Neural cell (in vitro differentiated cells): Measurements from ENCODE around the gene ZNF79. TPM values are rescaled to one million over a fixed set of nuclear protein-coding genes. Genes with fewer than 3 reads are reported as not detected.
A peak's percentile ranks its signal among the peaks of the same experiment; 100 is the strongest.

Source experiments
- H2AFZ ChIP-seq: fragments of 200-600, 300-800 bp; sonication (generic), shearing (Covaris generic); 2 replicates; pipeline ENCODE4 v1.6.0; 2014; ENCODE audit warnings: low read depth, mild to moderate bottlenecking, antibody characterized with exemption, low read length, moderate library complexity
- H3F3A ChIP-seq: fragments of 200-600 bp; shearing (Covaris generic); 2 replicates; pipeline ENCODE4 v1.6.1; 2016; ENCODE audit warnings: mild to moderate bottlenecking, moderate library complexity, mixed read lengths, antibody characterized with exemption, low read length; ENCODE audit not compliant: insufficient read depth, poor library complexity, severe bottlenecking
- H3K27ac ChIP-seq: fragments of 200-600, 300-800 bp; sonication (generic), shearing (Covaris generic); 2 replicates; pipeline ENCODE4 v1.5.1; 2014; ENCODE audit warnings: mild to moderate bottlenecking, low read length, moderate library complexity
- H3K27me3 ChIP-seq: fragments of 300-800, 200-600 bp; sonication (generic), shearing (Covaris generic); 2 replicates; pipeline ENCODE4 v1.6.0; 2014; ENCODE audit warnings: mild to moderate bottlenecking, low read depth, low read length, moderate library complexity; ENCODE audit not compliant: insufficient read depth
- H3K36me3 ChIP-seq: fragments of 300-800, 200-600 bp; sonication (generic), shearing (Covaris generic); 2 replicates; pipeline ENCODE4 v1.5.1; 2014; ENCODE audit warnings: mild to moderate bottlenecking, antibody characterized with exemption, low read length, moderate library complexity; ENCODE audit not compliant: insufficient read depth
- H3K4me2 ChIP-seq: fragments of 300-800, 200-600 bp; sonication (generic), shearing (Covaris generic); 2 replicates; pipeline ENCODE4 v1.6.0; 2014; ENCODE audit warnings: mild to moderate bottlenecking, low read length
- H3K4me3 ChIP-seq: fragments of 300-800, 200-600 bp; sonication (generic), shearing (Covaris generic); 2 replicates; pipeline ENCODE4 v1.5.1; 2014; ENCODE audit warnings: mild to moderate bottlenecking, low read length, moderate library complexity
- H3K79me2 ChIP-seq: fragments of 200-600 bp; shearing (Covaris generic); replicated peaks from 2 replicates; pipeline ENCODE4 v1.6.0; 2014; ENCODE audit warnings: mild to moderate bottlenecking, low read length, moderate library complexity; ENCODE audit not compliant: insufficient read depth
- H3K9ac ChIP-seq: fragments of 300-800, 200-600 bp; sonication (generic), shearing (Covaris generic); 2 replicates; pipeline ENCODE4 v1.6.1; 2016; ENCODE audit warnings: mild to moderate bottlenecking, low read length, mixed read lengths
- H3K9me2 ChIP-seq: fragments of 200-600 bp; shearing (Covaris generic); 2 replicates; pipeline ENCODE4 v1.6.1; 2016; ENCODE audit warnings: mild to moderate bottlenecking, low read length, mixed read lengths; ENCODE audit not compliant: insufficient read depth
- H3K9me3 ChIP-seq: fragments of 200-600, 300-800 bp; sonication (generic), shearing (Covaris generic); 2 replicates; pipeline ENCODE4 v1.6.1; 2016; ENCODE audit warnings: mild to moderate bottlenecking, mixed run types, low read length, moderate library complexity, mixed read lengths
- H4K20me1 ChIP-seq: fragments of 200-600 bp; shearing (Covaris generic); 2 replicates; pipeline ENCODE4 v1.6.1; 2016; ENCODE audit warnings: mild to moderate bottlenecking, mixed run types; ENCODE audit not compliant: insufficient read depth
- CTCF ChIP-seq: fragments of 450-650 bp; IDR thresholded peaks from 2 replicates; pipeline ENCODE4 v1.5.1; 2014; ENCODE audit warnings: antibody characterized with exemption, mild to moderate bottlenecking, moderate library complexity; ENCODE audit not compliant: poor library complexity, severe bottlenecking
- EP300 ChIP-seq: fragments of 450-650 bp; conservative IDR thresholded peaks from 2 replicates; pipeline ENCODE4 v1.6.1; 2014; ENCODE audit warnings: antibody characterized with exemption, mild to moderate bottlenecking, moderate library complexity; ENCODE audit not compliant: poor library complexity, severe bottlenecking
- EZH2 ChIP-seq: fragments of 200-600, 300-800 bp; shearing (Covaris generic), sonication (generic); IDR thresholded peaks from 2 replicates; pipeline ENCODE4 v1.6.1; 2014; ENCODE audit warnings: antibody characterized with exemption, low read length, borderline replicate concordance, mild to moderate bottlenecking; ENCODE audit not compliant: insufficient read depth, poor library complexity, severe bottlenecking
- MXI1 ChIP-seq: fragments of 450-650 bp; conservative IDR thresholded peaks from 2 replicates; pipeline ENCODE4 v1.6.1; 2014; ENCODE audit warnings: antibody characterized with exemption, mild to moderate bottlenecking; ENCODE audit not compliant: poor library complexity, severe bottlenecking
- POLR2AphosphoS5 ChIP-seq: IDR thresholded peaks from 2 replicates; pipeline ENCODE4 v1.6.1; 2012
- RAD21 ChIP-seq: fragments of 450-650 bp; conservative IDR thresholded peaks from 2 replicates; pipeline ENCODE4 v1.6.1; 2014; ENCODE audit warnings: antibody characterized with exemption, mild to moderate bottlenecking, moderate library complexity
- REST ChIP-seq: IDR thresholded peaks from 2 replicates; pipeline ENCODE4 v1.6.1; 2012; ENCODE audit warnings: borderline replicate concordance
- SMC3 ChIP-seq: fragments of 450-650 bp; conservative IDR thresholded peaks from 2 replicates; pipeline ENCODE4 v1.6.1; 2014; ENCODE audit warnings: antibody characterized with exemption, mild to moderate bottlenecking, moderate library complexity; ENCODE audit not compliant: poor library complexity
- TAF1 ChIP-seq: IDR thresholded peaks from 2 replicates; pipeline ENCODE4 v1.6.1; 2012; ENCODE audit warnings: low read depth
- polyA plus RNA-seq: library from polyadenylated mRNA; depleted of rRNA; stranded (reverse); fragments of >200 nt; gene quantifications from 2 replicates; pipeline ENCODE4 v1.2.3, GENCODE V29; 2014

The ZNF79 gene
- polyA plus RNA-seq, 1 donor from 2014 or later = 2.9 TPM

GRCh38 chr9:127393645-127394044 lies 30.5 kb upstream of the ZNF79 start:
- Histone ChIP-seq H3K9me2 (no peaks in the 10 kb centered on the region), H3K9me3 (no peaks in the 10 kb centered on the region), H3K27me3 (no peaks in the 10 kb centered on the region), H3K4me3 (no peak overlapping the region), H3K36me3 (no peaks in the 10 kb centered on the region), H2AFZ (no peak overlapping the region), H3F3A (peaks cover 3% of the 10 kb centered on the region), H3K79me2 (no peaks in the 10 kb centered on the region), H3K27ac (no peak overlapping the region), H3K4me2 (no peak overlapping the region), H3K9ac (no peak overlapping the region), H4K20me1 (no peaks in the 10 kb centered on the region)
- no peak for TF ChIP-seq MXI1
- TF ChIP-seq POLR2AphosphoS5 = no peak

- Histone ChIP-seq H3K4me3 (peak overlapping the region; percentile 84), H3K27me3 (no peaks in the 10 kb centered on the region), H3K27ac (no peak overlapping the region), H3K9me2 (no peaks in the 10 kb centered on the region), H4K20me1 (no peaks in the 10 kb centered on the region), H3K79me2 (no peaks in the 10 kb centered on the region), H3K9ac (no peak overlapping the region), H3K4me2 (no peak overlapping the region), H3K9me3 (no peaks in the 10 kb centered on the region), H3K36me3 (no peaks in the 10 kb centered on the region), H3F3A (no peaks in the 10 kb centered on the region), H2AFZ (no peak overlapping the region)
- TF ChIP-seq POLR2AphosphoS5 = no peak
- no peak for TF ChIP-seq REST
- no peak for TF ChIP-seq TAF1
- TF ChIP-seq MXI1 = no peak
- no peak for TF ChIP-seq EZH2
- TF ChIP-seq SMC3 = no peak
- TF ChIP-seq EP300 = no peak
- no peak for TF ChIP-seq CTCF
- no peak for TF ChIP-seq RAD21
Measured at GRCh38 chr9:127395497-127396252, 28.5 kb upstream of the ZNF79 start.
